ENCODE data around the gene VGLL4.

DNA sequence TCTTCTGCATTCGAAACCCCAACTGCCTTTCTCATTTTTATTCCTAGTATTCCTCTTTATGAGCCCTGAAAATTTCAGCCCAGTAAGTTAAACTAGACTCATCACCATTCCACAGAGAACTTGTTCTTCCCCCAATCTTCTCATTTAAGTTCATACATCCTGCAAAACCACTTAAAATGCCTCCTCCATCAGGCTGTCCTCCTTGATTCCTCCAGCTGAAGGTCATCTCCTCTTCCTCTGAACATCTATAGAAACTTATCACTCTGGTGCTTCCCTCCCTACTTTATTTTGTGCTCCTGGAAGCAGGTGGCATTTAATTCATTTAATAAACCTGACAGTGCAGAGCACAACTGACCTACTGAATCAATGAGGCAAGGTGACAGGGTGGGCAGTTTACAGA, 38.3 kb downstream of the VGLL4 start:
- TF ChIP-seq EP300 (IDR thresholded peaks at IDR 0.05; ENCODE audit: borderline replicate concordance) = no peak
- TF ChIP-seq REST (IDR thresholded peaks at IDR 0.05; ENCODE audit: low read depth) = no peak
- TF ChIP-seq YY1 (IDR thresholded peaks at IDR 0.05; ENCODE audit: low read depth) = no peak
- no peak for TF ChIP-seq RAD21 (IDR thresholded peaks at IDR 0.05; ENCODE audit: low read depth)
- TF ChIP-seq FOXM1 (IDR thresholded peaks at IDR 0.05; ENCODE audit: borderline replicate concordance, low read depth) = no peak

Measured in Ishikawa (cell line).